Adrenal gland (tissue), 5 donors: ENCODE results near the gene CPHXL2.

Experiments used
- POLR2A ChIP-seq, 2 donors: fragments of 450-650 bp; IDR thresholded peaks; one replicate each; pipeline ENCODE4 v1.6.1; 2017; ENCODE audit warnings: antibody characterized with exemption in 2 of 2, mild to moderate bottlenecking in 2 of 2, moderate library complexity in 1 of 2
- TF ChIP-seq, protein P1 (sequence below), 6 experiments: fragments of 450-650 bp in 4 of 6; fragments of 200-600 bp in 2 of 6; sonication (generic) in 1 of 6; IDR thresholded peaks; 1 replicate in 5 of 6; 2 replicates in 1 of 6; pipeline versions ENCODE4 v1.5.1 to v1.8.0; 2016 to 2021; ENCODE audit warnings: antibody characterized with exemption in 6 of 6, mild to moderate bottlenecking in 2 of 6, moderate library complexity in 1 of 6
- donor health status: DM: no; HTN: no; CAD: no.

DNA sequence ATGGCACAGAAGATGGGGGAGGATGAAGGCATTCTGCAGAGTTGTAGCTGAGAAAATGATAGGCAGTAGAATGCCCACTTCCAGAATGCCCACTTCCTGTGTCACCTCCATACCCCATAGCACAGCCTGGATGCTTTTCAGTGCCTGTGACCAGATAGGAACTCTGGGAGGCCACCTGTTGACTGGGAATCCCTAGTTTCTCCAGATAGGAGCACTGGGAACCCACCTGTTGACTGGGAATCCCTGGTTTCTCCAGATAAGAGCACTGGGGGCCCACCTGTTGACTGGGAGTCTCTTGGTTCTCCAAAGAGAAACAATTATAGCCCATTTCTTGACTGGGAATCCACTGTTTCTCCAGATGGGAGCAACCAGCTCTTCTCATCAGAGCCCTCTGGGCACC is 37.9 kb upstream of the CPHXL2 start:
- TF ChIP-seq, protein P1, sequence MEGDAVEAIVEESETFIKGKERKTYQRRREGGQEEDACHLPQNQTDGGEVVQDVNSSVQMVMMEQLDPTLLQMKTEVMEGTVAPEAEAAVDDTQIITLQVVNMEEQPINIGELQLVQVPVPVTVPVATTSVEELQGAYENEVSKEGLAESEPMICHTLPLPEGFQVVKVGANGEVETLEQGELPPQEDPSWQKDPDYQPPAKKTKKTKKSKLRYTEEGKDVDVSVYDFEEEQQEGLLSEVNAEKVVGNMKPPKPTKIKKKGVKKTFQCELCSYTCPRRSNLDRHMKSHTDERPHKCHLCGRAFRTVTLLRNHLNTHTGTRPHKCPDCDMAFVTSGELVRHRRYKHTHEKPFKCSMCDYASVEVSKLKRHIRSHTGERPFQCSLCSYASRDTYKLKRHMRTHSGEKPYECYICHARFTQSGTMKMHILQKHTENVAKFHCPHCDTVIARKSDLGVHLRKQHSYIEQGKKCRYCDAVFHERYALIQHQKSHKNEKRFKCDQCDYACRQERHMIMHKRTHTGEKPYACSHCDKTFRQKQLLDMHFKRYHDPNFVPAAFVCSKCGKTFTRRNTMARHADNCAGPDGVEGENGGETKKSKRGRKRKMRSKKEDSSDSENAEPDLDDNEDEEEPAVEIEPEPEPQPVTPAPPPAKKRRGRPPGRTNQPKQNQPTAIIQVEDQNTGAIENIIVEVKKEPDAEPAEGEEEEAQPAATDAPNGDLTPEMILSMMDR (IDR thresholded peaks at IDR 0.05) = no peak
- TF ChIP-seq POLR2A (IDR thresholded peaks at IDR 0.05) = no peak
